ENCODE data around the gene CFAP157.

CFAP157 gene

DNA sequence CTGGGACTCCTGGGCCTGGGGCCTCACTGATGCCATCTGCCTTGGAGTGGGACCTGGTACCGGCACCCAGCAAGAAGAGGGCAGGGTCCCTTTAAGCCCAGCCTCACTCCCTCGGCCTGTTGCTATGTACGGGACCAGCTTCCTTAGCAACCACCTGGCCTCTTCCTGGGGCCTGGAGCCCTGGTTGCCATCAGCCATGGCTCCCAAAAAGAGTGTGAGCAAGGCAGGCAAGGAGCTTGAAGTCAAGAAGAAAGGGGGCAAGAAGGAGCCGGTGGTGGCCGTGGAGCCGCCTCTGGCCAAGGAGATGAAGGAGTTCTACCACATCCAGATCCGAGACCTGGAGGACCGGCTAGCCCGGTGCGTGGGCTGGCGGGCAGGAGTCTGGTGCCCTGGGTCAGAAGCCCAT, at the start of gene CFAP157:
CFAP157 (plus strand) TSS at position 153 of the 406 bp plus-strand sequence; CDS start at position 197, 44 bp downstream.
- no peak for DNase-seq

DNA sequence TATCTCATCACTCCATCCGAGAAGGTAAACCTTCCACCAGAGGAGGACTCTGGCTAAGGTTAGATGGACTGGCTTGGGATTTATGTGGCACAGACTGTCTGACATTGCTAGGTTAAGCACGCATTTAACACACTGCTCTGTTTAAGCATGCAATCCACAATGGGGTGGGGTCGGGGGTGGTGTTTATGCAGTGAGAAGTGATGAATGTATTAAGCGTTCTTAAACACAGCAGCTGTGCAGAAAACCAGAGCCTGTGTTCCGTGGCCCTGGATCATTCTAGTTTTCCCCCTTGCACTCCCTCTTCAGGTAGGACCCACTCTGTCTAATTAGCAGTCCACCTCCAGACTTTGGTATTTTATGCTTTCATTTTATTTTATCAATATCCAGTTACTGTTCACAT, 48.4 kb upstream of the CFAP157 start:
- peak in 1 of 2 experiments; percentile 29 for DNase-seq

DNA sequence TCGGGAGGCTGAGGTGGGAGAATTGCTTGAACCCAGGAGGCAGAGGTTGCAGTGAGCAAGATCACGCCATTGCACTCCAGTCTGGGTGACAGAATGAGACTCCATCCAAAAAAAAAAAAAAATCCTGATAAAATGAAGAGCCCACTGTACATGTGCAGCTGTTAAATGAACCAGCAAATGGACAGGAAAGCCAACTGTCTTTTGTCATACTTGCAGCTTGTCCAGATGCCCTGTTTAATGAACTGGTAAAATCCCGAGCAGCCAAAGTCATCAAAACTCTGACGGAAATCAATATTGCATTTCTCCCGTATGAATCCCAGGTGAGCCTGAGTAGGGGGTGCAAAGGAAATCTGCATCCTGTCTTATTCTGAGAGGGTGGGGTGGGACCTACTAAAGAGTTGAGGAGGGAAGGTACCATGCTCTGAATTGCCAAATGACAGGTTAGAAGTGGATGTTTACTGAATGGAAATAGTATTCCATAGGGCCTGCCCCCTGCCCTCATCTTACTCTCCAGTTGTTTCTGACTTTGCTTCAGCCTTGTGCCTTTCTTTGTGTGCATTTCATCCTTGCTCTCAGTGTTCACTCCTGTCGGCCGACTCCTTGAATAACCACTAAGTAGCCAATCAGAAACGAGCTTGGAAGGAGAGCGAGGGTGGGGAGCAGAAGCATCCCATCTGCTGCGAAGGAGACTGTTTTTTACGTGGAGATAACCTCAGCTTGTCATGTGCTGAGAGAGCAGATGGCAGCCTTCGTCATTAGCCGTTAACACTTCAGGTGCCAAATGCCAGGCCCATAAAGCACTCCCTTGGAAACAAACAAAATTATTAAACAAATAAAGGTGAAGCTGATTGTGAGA, 45.7 kb upstream of the CFAP157 start:
- DNase-seq: peak; percentile 99 to 100

DNA sequence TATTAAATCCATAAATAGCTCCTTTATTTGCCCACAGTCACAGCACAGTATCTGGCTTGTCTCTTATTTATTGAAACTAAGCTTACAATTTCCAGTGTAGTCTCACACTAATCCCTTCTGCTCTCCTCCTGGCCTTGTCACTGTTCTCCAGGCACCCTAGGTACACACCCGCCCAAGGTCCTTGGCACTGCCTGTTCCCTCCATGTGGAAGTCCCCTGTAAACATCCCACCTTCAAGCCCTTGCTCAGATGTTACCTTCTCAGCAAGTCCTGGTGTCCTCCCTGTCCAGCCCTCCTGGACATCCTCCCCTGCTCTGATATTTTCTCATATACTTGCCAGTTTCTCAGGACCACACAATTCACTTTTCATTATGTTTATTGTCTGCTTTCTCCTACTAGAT, 44.2 kb upstream of the CFAP157 start:
- no peak for DNase-seq

DNA sequence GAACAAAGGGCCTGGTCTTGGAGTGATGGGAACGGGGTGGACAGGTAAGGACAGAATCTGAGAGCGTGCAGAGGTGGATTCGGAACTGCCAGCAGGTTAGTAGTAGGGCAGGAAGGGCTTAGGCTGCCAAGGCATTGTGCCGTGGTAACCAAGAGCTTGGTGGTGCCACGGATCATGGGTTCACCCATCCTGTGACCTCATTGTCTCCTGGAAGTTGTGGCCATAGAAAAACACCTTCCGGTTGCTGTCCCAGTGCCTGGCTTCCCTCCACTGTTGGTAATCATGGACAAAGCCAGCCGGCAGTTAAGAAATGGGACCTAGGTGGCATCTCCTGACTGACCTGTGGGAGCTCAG, 42.5 kb upstream of the CFAP157 start:
- DNase-seq: no peak

DNA sequence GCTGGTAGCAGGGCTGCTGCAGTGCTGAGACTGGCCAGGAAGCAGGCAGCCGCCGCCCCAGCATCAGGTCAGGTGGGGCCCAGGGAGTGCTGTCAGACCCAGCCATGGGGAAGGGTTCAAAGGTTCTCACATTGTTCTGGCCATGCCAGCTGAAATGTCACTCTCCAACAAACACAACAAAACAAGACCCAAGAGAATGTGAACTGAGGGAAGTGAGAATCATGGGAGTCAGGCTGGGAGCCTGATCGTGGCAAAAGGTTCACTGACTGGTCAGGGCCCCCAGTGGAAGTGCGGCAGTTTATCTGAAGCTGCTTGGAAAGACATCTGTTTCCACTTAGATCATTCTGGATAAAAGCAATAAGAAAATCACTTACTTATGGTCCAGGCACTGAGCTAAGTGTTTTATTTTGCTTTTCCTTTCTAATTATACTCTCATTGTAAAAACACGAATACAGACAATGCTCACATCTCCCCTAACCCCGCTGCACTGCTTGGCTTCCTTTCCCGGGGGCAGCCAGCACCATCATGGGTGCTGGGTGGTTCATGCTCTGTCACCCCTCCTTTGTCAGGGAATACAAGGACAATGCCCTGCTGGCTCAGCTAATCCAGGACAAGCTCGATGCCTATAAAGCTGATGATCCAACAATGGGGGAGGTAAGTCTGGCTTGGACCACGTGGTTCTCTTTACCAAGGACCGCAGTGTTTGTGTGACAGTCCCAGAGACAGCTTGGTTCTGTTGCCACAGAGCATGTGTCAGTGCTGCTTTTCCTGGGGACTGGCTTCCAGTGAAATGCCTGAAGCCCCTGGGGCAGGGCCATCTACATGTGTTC, 41.9 kb upstream of the CFAP157 start:
- peak in 1 of 2 experiments; percentile 22 for DNase-seq

DNA sequence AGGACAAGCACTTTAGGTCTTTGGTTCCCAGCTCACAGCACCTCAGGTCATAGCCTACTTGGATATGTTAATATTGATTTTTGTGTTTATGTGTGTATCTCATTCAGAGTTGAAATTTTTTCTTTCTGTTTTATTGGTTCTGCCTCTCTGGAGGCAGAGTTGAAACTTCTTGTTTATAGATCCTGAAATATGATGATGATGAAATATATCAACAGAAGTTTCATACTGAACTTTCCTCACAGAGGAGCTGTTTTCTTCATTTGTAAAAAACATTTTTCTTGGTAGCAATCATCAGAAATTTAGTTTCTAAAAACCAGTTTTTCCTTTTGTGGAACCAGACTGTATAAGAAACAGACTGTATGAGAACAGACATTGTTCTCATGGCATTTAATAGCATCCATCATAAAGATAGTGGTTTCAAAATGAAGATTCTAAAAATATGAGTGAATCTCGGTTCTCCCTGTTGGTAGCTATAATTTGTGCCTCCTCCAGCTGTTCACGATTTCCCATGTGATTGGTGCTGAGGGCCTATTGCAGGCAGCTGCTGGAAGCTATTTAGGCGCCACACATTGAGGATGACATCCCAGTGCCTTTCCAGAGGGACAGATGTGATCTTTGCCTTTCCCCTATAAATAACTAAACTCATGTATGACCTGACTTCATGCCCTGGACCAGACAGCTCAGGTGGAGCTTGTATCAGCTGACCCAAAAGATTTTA, 39.5 kb upstream of the CFAP157 start:
- no peak for DNase-seq

DNA sequence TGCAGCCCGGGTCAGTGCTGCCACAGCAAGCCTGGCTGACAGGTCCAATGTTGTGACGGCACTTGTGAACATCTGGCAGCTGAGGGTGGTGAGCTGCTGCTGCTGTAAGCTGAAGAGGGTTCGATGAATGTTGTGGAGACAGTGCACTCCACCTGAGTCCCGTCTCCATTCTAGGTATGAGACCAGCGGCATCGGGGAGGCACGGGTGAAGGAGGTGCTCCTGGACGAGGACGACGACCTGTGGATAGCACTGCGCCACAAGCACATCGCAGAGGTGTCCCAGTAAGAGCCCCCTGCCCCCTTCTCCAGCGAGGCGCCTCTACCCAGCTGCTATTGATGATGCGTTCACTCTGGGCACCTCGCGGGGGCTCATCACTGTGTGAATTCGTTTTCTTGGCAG, 38.9 kb upstream of the CFAP157 start:
- DNase-seq: no peak

DNA sequence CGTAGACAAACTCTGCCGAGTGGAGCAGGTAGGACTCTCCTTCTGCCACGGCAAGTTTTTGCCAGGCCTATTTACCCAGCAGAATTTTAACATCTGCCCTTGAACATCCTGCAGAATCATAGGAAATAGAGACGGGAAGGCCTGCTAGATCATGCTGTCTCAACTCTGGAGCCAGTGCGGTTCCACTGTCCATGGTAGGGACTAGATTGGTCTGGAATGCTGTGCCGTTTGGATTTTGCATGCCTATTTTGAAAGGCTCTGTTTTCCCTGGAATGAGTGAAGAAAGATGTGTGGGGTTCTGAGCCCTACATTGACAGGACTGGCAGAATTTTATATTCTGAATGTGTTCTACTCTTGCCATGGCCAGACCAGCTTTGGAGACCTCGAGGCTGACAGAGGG, 33.6 kb upstream of the CFAP157 start:
- no peak for DNase-seq

DNA sequence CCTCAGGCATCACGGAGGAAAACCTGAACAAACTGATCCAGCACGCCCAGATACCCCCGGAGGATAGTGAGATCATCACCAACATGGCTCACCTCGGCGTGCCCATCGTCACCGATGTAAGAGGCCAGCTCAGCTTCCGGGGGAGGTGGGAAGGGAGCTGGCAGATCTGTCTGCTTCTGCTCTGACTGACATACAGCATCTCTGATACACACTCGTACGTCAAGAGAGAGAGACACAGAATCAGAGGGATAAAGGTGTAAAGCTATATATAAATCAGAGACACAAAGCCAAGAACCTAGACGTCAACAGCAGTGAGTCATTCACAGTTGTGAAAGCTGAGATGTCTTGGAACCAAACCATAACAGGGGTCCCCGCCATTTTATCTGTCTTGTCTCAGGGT, 30.1 kb upstream of the CFAP157 start:
- no peak for DNase-seq

DNA sequence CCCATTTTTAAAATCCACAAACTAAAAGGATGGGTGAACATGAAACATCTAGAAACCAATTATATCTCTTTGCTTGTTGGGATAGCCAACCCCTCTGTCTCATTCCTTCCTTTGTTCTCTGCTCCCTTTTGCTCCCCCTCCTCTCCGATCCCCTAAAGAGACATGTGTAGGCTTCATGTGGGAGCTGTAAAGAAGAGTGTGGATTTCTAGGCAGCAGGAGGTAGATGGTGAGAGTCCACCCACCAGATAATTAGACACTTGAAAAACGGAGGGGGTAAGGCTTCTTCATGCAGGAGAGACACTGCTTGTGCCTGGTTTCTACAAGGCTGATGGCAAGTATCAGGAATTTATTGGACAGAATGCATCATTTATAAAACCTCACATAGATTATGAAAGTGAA, 27.3 kb upstream of the CFAP157 start:
- peak; percentile 58 to 67 for DNase-seq

DNA sequence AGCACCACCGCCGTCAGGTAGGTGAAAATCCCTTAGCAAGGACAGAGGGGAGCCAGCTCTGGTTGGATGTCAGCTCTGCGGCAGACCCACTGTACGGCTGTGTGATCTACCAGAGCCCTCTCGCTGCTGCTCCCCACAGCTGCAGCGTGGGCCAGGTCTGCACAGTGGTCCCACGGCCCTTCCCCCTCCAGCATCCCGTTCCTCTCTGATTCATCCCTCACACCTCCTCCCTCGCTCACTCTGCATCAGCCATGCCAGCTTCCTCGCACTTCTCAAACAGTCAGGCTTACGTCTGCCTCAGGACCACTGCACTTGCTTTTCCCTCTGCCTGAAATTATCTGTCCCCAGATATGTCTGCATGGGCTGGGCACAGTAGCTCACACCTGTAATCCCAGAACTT, 26.6 kb upstream of the CFAP157 start:
- no peak for DNase-seq

DNA sequence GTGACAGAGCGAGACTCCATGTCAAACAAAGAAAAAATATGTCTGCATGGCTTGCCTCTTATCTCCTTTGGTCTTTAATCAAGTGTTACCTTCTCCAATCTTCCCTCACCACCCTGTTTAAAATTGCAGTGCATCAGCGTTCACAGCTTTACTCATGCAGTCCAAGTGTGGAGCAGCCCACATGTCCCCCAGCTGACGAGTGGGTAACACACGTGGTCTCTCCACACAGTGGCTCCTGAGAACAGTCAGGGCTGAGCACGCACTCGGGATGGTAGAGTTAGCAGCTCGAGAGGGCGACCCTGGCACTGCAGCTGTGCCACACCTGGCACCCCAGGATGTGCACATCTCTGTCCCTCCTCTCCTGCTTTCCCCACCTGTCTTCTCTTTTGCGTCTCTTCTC, 25.9 kb upstream of the CFAP157 start:
- no peak for DNase-seq

DNA sequence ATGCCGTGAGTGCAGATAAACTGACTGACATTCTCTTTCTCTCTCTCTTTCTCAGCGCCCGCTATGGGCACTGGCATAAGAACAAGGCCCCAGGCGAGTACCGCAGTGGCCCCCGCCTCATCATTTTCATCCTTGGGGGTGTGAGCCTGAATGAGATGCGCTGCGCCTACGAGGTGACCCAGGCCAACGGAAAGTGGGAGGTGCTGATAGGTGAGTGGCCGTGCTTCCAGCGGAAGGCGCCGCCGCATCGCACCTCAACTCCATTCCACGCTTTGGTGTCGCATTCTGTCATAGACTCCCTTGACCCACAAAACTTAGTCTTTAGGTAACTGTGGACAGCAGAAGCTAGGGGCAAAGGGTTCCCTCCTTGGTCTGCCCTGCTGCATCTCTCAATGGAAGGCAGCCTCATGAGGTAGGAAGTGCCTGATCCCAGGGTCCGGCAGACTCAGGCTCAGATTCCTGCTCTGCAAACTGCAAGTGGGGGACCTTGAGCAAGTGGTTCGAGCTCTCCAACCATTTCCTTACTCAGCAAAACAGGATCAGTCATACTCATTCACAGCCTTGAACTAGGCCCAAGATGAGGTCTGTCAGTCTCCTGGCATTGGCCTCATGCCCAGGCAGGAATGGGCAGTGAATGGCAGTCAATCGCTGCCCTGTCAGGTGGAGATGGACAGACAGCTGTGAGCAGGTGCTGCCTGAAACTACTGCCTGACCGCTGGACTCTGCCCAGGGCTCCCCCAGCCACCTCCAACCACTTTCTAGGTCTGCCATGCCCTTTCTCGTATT, 24.2 kb upstream of the CFAP157 start:
- DNase-seq: no peak

DNA sequence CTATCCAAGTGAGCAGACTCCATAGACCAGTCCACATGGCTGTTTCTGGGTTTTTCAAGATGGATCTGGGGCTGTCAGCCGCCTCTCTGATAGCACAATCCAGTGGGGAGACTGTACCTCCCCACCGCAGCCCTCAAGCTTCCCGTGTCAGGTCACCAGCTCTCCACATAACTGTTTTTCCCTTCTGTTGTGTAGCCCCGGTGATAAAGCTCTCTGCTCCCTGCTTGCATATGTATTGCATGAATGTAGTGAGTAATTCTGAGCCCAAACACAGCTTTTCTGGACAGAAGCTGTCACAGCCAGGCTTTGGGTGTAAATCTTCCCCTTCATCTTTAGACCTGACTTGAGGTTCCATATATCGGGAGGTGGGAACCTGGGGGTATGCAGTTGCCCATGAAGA, 23.1 kb upstream of the CFAP157 start:
- DNase-seq: no peak

DNA sequence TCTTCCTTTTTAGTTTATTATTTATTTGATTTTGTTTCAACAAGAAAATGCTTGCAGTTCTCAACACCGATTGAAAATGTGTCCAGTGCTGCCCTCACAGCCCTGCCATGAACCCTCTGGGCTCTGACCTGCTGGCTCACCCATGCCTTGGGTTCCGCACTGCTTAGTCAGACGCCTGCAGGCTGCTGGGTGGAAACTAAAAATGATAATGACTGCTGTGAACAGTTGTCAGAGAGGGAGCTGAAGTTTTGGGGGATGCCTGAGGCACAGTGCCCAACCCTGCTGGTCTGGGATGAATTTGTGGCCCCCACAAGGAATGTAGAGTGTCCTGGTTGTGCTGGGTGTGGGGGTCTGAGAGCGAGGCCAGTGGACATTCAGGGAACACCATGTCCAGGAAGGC, 22.2 kb upstream of the CFAP157 start:
- no peak for DNase-seq

DNA sequence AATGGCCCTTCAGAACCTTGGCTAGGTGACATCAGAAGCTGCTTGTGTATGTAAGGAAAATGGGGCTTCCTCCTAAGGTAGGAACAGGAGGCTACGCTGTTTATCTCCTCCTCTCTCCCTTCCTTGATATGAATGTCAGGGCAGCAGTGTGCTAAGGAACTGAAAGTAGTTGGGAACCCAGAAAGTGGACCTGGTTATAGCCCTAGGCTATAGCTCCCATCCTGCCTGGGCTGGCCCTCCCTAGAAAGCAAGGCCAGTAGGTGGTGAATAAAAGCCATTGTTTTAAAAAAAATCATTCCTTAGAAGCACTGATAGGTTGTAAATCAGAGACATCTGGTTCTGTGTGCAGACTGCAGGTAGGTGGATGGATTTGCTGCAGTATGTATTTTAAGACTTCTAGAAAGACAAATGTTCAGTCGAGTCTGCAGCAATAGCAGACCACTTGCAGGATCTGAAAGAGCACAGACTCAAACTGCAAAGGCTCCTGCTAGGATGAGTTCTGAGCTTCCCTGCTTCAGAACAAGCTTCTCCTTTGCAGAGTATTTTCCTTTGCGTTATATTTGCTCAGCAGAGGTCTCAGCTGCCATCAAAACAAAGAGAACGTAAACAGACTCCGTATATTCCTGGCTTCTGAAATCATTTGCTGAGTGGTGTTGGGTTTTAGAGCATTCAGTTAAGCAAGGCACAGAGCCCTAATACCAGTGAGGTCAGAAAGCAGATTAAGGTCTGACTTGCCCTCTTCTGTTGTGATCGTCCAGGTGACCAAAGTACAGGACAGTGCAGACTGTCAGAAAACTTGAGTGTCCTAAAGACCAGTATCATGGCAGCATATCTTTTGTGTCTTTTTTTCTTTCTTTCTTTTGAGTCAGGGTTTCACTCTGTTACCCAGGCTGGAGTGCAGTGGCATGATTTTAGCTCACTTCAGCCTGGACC, 20.1 kb upstream of the CFAP157 start:
- DNase-seq: no peak

DNA sequence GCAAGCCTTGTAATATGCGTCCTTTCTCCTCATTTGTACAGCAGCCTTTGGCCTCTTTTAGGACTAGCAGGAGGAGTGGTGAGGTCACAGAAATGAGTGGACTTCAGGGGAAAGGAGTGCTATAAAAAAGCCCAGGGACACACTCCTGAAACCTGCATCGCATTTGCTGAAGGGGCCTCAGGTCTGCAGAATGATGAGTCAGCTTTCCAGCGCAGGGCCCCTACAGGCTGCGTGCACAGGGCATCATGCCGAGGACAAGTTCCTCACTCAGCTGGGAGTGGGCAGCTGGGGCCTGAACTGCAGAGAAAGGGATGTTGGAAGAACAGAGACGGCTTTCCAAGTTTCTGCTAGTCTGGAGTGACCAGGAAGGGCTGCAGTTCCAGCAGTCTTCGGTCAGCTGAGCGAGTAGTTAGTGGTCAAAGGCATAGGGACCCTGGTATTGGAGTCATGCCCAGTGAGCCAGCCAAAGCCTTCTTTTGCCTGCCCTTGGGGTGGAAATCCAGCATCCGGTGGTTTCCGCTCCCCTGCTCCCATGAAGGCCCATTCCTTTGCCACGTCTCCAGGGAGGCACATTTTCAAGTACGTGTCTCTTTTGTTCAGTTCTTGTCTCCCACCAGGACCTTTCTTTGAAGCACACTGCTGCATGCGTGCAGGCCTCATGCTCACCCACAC, 17.3 kb upstream of the CFAP157 start:
- no peak for DNase-seq

DNA sequence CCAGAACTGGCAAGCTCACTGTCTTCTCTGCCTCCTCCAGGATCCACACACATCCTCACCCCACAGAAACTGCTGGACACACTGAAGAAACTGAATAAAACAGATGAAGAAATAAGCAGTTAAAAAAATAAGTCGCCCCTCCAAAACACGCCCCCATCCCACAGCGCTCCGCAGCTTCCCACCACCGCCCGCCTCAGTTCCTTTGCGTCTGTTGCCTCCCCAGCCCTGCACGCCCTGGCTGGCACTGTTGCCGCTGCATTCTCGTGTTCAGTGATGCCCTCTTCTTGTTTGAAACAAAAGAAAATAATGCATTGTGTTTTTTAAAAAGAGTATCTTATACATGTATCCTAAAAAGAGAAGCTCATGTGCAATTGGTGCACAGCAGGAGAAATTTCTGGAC, 16.1 kb upstream of the CFAP157 start:
- DNase-seq: no peak

DNA sequence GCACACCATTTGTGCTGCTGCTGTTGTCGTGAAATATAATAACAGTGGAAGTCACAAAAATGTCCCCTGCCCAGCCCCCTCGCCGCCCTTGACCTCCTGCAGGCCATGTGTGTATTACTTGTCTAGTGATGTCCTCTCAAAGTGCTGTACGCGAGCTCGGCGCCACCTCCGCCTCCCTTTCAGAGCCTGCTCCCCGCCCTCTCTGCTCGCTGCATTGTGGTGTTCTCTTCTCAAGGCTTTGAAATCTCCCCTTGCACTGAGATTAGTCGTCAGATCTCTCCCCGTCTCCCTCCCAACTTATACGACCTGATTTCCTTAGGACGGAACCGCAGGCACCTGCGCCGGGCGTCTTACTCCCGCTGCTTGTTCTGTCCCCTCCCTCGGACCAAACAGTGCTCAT, 14.7 kb upstream of the CFAP157 start:
- no peak for DNase-seq

DNA sequence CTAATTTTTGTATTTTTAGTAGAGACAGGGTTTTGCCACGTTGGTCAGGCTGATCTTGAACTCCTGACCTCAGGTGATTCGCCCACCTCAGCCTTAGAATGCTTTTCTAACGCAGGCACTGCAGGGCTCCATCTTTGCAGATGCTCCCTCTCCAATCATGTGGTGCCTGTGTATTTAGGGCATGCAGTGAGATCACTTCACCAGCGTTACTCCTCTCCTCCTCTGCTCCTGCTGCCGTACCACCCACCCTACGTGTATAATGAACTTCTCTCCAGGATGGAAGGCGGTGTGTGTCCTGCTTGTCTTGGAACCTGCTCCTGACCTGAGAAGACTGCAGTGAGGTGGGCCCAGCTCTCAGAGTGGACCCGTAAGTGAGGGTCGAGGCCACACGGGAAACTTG, 13.6 kb upstream of the CFAP157 start:
- no peak for DNase-seq

Measured in NCI-H524 (cell line).